Stimulated activated CD4-positive, alpha-beta T cell treated with anti-CD3 and anti-CD28 coated beads, Interleukin-4, amount 100 ng/mL, for 1 hour (primary cell): Measurements from ENCODE around the gene TNFRSF9.
"Not testable (repeated sequence)": the region's sequence is repeated elsewhere in the genome, so short reads cannot be mapped to it uniquely, and the experiment has no call there.

Experiments
- DNase-seq: peaks from one replicate; pipeline ENCODE4 v3.0.0-alpha.2; 2020

TNFRSF9 gene

GRCh38 chr1:7960867-7961215 lies 20.2 kb upstream of the TNFRSF9 start:
- DNase-seq = no peak

GRCh38 chr1:7960165-7960564 lies 19.5 kb upstream of the TNFRSF9 start:
- no peak for DNase-seq

GRCh38 chr1:7956218-7957032 lies 15.8 kb upstream of the TNFRSF9 start:
- DNase-seq = no peak

- DNase-seq = no peak
Measured at GRCh38 chr1:7954683-7955082, 14.0 kb upstream of the TNFRSF9 start.

- peak; percentile 79 for DNase-seq
Measured at GRCh38 chr1:7953850-7954609, 13.4 kb upstream of the TNFRSF9 start.

- not testable (repeated sequence) for DNase-seq
Measured at GRCh38 chr1:7952791-7953190, 12.2 kb upstream of the TNFRSF9 start.

GRCh38 chr1:7948960-7949359 lies 8.3 kb upstream of the TNFRSF9 start:
- DNase-seq = no peak

- no peak for DNase-seq
Measured at GRCh38 chr1:7943251-7943650, 2.6 kb upstream of the TNFRSF9 start.

GRCh38 chr1:7942214-7942921 lies 1.7 kb upstream of the TNFRSF9 start:
- DNase-seq = peak; percentile 46

GRCh38 chr1:7941437-7941793 lies 776 bp upstream of the TNFRSF9 start:
- DNase-seq = no peak

- no peak for DNase-seq
Measured at GRCh38 chr1:7940034-7940433, 605 bp downstream of the TNFRSF9 start.

GRCh38 chr1:7938070-7938469 lies 2.6 kb downstream of the TNFRSF9 start:
- DNase-seq = no peak

- DNase-seq = no peak
Measured at GRCh38 chr1:7932524-7933138, 8.0 kb downstream of the TNFRSF9 start.

- no peak for DNase-seq
Measured at GRCh38 chr1:7931446-7931812, 9.2 kb downstream of the TNFRSF9 start.

- peak; percentile 29 for DNase-seq
Measured at GRCh38 chr1:7930645-7931445, 9.8 kb downstream of the TNFRSF9 start.

- DNase-seq = no peak
Measured at GRCh38 chr1:7929637-7930036, 11.0 kb downstream of the TNFRSF9 start.

GRCh38 chr1:7928247-7928646 lies 12.4 kb downstream of the TNFRSF9 start:
- DNase-seq = no peak

- DNase-seq = not testable (repeated sequence)
Measured at GRCh38 chr1:7927061-7927460, 13.6 kb downstream of the TNFRSF9 start.

GRCh38 chr1:7922301-7922700 lies 18.3 kb downstream of the TNFRSF9 start:
- no peak for DNase-seq

GRCh38 chr1:7921796-7922195 lies 18.8 kb downstream of the TNFRSF9 start:
- no peak for DNase-seq

GRCh38 chr1:7919880-7920279 lies 20.8 kb downstream of the TNFRSF9 start:
- DNase-seq = no peak

GRCh38 chr1:7917971-7918370 lies 22.7 kb downstream of the TNFRSF9 start:
- DNase-seq = not testable (repeated sequence)

- DNase-seq = no peak
Measured at GRCh38 chr1:7916501-7916830, 24.2 kb downstream of the TNFRSF9 start.
